NCI-H2081 treated with DMSO at 0.1 percent for 48 hours (cell line): ENCODE results near the gene MTA3.

ENCODE experiments used
- DNase-seq: peaks from one replicate; lab custom pipeline; 2025; lab: John Stamatoyannopoulos, UW

MTA3 gene

GRCh38 chr2:42787424-42787787 is 219.0 kb downstream of the MTA3 start:
- no peak for DNase-seq

GRCh38 chr2:42787788-42788477 is 219.5 kb downstream of the MTA3 start:
- no peak for DNase-seq

- no peak for DNase-seq
Measured at GRCh38 chr2:42788478-42788793, 220.0 kb downstream of the MTA3 start.

- DNase-seq: no peak
Measured at GRCh38 chr2:42788882-42789281, 220.4 kb downstream of the MTA3 start.

GRCh38 chr2:42789751-42790150 is 221.3 kb downstream of the MTA3 start:
- no peak for DNase-seq

GRCh38 chr2:42791606-42792005 is 223.2 kb downstream of the MTA3 start:
- no peak for DNase-seq

GRCh38 chr2:42792087-42792582 is 223.7 kb downstream of the MTA3 start:
- no peak for DNase-seq

- no peak for DNase-seq
Measured at GRCh38 chr2:42792583-42793333, 224.3 kb downstream of the MTA3 start, which contains the start of gene HAAO. Gene HAAO, minus strand, starts transcription at chr2:42792583. Its CDS starts 47 bp downstream, at chr2:42792536.

GRCh38 chr2:42793334-42794270 is 225.2 kb downstream of the MTA3 start:
- no peak for DNase-seq

- DNase-seq: no peak
Measured at GRCh38 chr2:42794271-42795046, 226.0 kb downstream of the MTA3 start.

- no peak for DNase-seq
Measured at GRCh38 chr2:42795275-42795674, 226.8 kb downstream of the MTA3 start.

- no peak for DNase-seq
Measured at GRCh38 chr2:42795841-42796301, 227.4 kb downstream of the MTA3 start.

- DNase-seq: no peak
Measured at GRCh38 chr2:42796427-42797248, 228.2 kb downstream of the MTA3 start.

- no peak for DNase-seq
Measured at GRCh38 chr2:42797281-42797680, 228.8 kb downstream of the MTA3 start.

GRCh38 chr2:42799881-42800280 is 231.4 kb downstream of the MTA3 start:
- no peak for DNase-seq

- no peak for DNase-seq
Measured at GRCh38 chr2:42800461-42800962, 232.1 kb downstream of the MTA3 start.

GRCh38 chr2:42800981-42801380 is 232.5 kb downstream of the MTA3 start:
- no peak for DNase-seq

- DNase-seq: no peak
Measured at GRCh38 chr2:42801381-42801780, 232.9 kb downstream of the MTA3 start.

- no peak for DNase-seq
Measured at GRCh38 chr2:42802150-42802549, 233.7 kb downstream of the MTA3 start.

GRCh38 chr2:42804338-42804737 is 235.9 kb downstream of the MTA3 start:
- no peak for DNase-seq
